Lower leg skin (tissue), 3 donors: Measurements from ENCODE around the gene TPM1.

Source experiments
- CTCF ChIP-seq, 3 donors: fragments of 450-650 bp; IDR thresholded peaks; one replicate each; pipeline ENCODE4 v1.5.1; 2016; ENCODE audit warnings: antibody characterized with exemption in 3 of 3, mild to moderate bottlenecking in 3 of 3, moderate library complexity in 2 of 3
- POLR2A ChIP-seq, 2 donors: fragments of 450-650 bp; IDR thresholded peaks; one replicate each; pipeline ENCODE4 v1.6.1; 2016 to 2017; ENCODE audit warnings: antibody characterized with exemption in 2 of 2, mild to moderate bottlenecking in 1 of 2, moderate library complexity in 1 of 2

- TF ChIP-seq CTCF (IDR thresholded peaks at IDR 0.05) (no peak), POLR2A (IDR thresholded peaks at IDR 0.05) (no peak)
These were observed 19.1 kb upstream of the TPM1 start for GRCh38 chr15:63023351-63023945.
